ENCODE results near the gene SLC20A1. TPM values are rescaled to one million over a fixed set of nuclear protein-coding genes. Genes with fewer than 3 reads are reported as not detected.

Gene SLC20A1
- total RNA-seq, 1 experiment from 2014 or later: 99.9 TPM

GRCh38 chr2:112701052-112701451 is 55.3 kb downstream of the SLC20A1 start:
- no peak for DNase-seq
- no peak overlapping the region for H3K4me3 ChIP-seq
- BruUV-seq (replicated peaks): no TSS peak
- H2AFZ ChIP-seq: no peak overlapping the region
- TF ChIP-seq, protein P1, sequence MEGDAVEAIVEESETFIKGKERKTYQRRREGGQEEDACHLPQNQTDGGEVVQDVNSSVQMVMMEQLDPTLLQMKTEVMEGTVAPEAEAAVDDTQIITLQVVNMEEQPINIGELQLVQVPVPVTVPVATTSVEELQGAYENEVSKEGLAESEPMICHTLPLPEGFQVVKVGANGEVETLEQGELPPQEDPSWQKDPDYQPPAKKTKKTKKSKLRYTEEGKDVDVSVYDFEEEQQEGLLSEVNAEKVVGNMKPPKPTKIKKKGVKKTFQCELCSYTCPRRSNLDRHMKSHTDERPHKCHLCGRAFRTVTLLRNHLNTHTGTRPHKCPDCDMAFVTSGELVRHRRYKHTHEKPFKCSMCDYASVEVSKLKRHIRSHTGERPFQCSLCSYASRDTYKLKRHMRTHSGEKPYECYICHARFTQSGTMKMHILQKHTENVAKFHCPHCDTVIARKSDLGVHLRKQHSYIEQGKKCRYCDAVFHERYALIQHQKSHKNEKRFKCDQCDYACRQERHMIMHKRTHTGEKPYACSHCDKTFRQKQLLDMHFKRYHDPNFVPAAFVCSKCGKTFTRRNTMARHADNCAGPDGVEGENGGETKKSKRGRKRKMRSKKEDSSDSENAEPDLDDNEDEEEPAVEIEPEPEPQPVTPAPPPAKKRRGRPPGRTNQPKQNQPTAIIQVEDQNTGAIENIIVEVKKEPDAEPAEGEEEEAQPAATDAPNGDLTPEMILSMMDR (conservative IDR thresholded peaks at IDR 0.05): no peak
- no peak for TF ChIP-seq EZH2 (IDR thresholded peaks at IDR 0.05; ENCODE audit: low read depth)
- H3K79me2 ChIP-seq (ENCODE audit: low read depth): no peaks in the 10 kb centered on the region
- H3K9me2 ChIP-seq (ENCODE audit: insufficient read depth): no peaks in the 10 kb centered on the region
- ChIA-PET POLR2A (ENCODE audit: unreplicated experiment) (no interaction called here), CTCF (no interaction called here)
- no peaks in the 10 kb centered on the region for H3K36me3 ChIP-seq (ENCODE audit: low read depth)
- H3K27me3 ChIP-seq (ENCODE audit: insufficient read depth, low read depth): no peaks in the 10 kb centered on the region
- intact Hi-C loops (cut with micrococcal nuclease; ENCODE audit: unreplicated experiment): no loop called here
- 0 out of 2 replicates have a peak, but pooled peaks cover 3% of the 10 kb centered on the region for H3F3A ChIP-seq (ENCODE audit: insufficient read depth, low read depth)
- no peak overlapping the region for H3K27ac ChIP-seq
- H3K9me3 ChIP-seq (ENCODE audit: insufficient read depth, low read depth): no peaks in the 10 kb centered on the region
- H3K4me1 ChIP-seq (replicated peaks; ENCODE audit: insufficient read depth): peaks cover 3% of the 10 kb centered on the region
- no peak overlapping the region for H3K4me2 ChIP-seq
- H4K20me1 ChIP-seq (ENCODE audit: insufficient read depth): no peaks in the 10 kb centered on the region

DNA sequence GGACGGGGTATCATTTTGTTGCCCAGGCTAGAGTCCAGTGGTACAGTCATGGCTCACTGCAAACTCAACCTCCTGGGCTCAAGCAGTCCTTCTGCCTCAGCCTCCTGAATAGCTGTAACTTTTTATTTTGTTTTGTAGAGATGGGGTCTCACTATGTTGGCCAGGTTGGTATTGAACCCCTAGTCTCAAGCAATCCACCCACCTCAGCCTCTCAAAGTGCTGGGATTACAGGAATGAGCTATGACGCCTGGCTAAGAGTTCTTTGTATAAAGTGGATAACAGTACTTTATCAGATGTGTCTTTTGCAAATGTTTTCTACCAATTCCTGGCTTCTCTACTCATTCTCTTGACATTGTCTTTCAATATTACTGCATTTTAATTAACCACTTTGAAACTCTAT is 57.9 kb downstream of the SLC20A1 start:
- CTCF ChIA-PET: no interaction called here

DNA sequence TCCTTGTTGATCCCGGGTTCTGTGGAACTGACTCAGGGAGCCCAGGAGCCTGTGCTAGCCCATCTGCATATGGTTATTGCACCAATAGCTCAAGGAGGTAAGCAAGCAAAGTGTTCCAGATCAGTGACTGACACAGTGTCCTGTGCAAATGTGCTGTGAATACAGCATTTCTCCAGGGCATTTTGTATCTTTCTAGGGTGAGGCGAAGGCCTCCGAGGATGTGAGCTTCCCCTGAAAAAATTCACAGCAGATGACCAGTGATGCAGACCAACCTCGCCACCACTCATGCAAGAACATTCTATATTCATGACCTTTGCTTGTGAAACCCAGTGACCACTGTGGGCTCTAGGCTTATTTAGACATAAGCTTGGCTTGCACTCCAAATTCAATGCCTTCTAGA is 59.8 kb downstream of the SLC20A1 start:
- POLR2A ChIA-PET (ENCODE audit: unreplicated experiment): no interaction called here

More for the DNA sequence above, 57.9 kb downstream of the SLC20A1 start:
- Histone ChIP-seq H3K4me1 (replicated peaks; ENCODE audit: insufficient read depth) (peaks cover 10% of the 10 kb centered on the region), H3K9me3 (ENCODE audit: insufficient read depth, low read depth) (no peaks in the 10 kb centered on the region), H3K36me3 (ENCODE audit: low read depth) (no peaks in the 10 kb centered on the region), H3K4me2 (no peak overlapping the region), H3K27ac (no peak overlapping the region), H3K27me3 (ENCODE audit: insufficient read depth, low read depth) (no peaks in the 10 kb centered on the region), H3K9me2 (ENCODE audit: insufficient read depth) (no peaks in the 10 kb centered on the region), H3K4me3 (no peak overlapping the region), H3K79me2 (ENCODE audit: low read depth) (no peaks in the 10 kb centered on the region), H4K20me1 (ENCODE audit: insufficient read depth) (no peaks in the 10 kb centered on the region), H2AFZ (no peak overlapping the region), H3F3A (ENCODE audit: insufficient read depth, low read depth) (0 out of 2 replicates have a peak, but pooled peaks cover 6% of the 10 kb centered on the region)
- BruUV-seq (replicated peaks): no TSS peak
- POLR2A ChIA-PET (ENCODE audit: unreplicated experiment): no interaction called here
- TF ChIP-seq, protein P1 (conservative IDR thresholded peaks at IDR 0.05): no peak
- TF ChIP-seq EZH2 (IDR thresholded peaks at IDR 0.05; ENCODE audit: low read depth): no peak
- DNase-seq: no peak
- intact Hi-C loops (cut with micrococcal nuclease; ENCODE audit: unreplicated experiment): no loop called here

More for the DNA sequence above, 59.8 kb downstream of the SLC20A1 start:
- Histone ChIP-seq H3K27ac (no peak overlapping the region), H3K36me3 (ENCODE audit: low read depth) (no peaks in the 10 kb centered on the region), H2AFZ (no peak overlapping the region), H3K27me3 (ENCODE audit: insufficient read depth, low read depth) (no peaks in the 10 kb centered on the region), H3K4me2 (peak overlapping the region; percentile 15; the same call in 1 of the 2 replicates), H3K9me3 (ENCODE audit: insufficient read depth, low read depth) (no peaks in the 10 kb centered on the region), H3K4me1 (replicated peaks; ENCODE audit: insufficient read depth) (peaks cover 10% of the 10 kb centered on the region), H3K79me2 (ENCODE audit: low read depth) (no peaks in the 10 kb centered on the region), H4K20me1 (ENCODE audit: insufficient read depth) (no peaks in the 10 kb centered on the region), H3F3A (ENCODE audit: insufficient read depth, low read depth) (0 out of 2 replicates have a peak, but pooled peaks cover 6% of the 10 kb centered on the region), H3K4me3 (no peak overlapping the region), H3K9me2 (ENCODE audit: insufficient read depth) (no peaks in the 10 kb centered on the region)
- no TSS peak for BruUV-seq (replicated peaks)
- DNase-seq: no peak
- CTCF ChIA-PET: no interaction called here
- intact Hi-C loops (cut with micrococcal nuclease; ENCODE audit: unreplicated experiment): no loop called here
- TF ChIP-seq, protein P1 (conservative IDR thresholded peaks at IDR 0.05): no peak
- no peak for TF ChIP-seq EZH2 (IDR thresholded peaks at IDR 0.05; ENCODE audit: low read depth)
